NOMO-1 treated with dmso at 0.1 percent for 144 hours (cell line): ENCODE measurements around the gene IKZF4.

Source experiments
- DNase-seq: peaks from one replicate; lab custom pipeline; 2025; ENCODE audit not compliant: unreplicated experiment; lab: John Stamatoyannopoulos, UW

The IKZF4 gene

GRCh38 chr12:56081393-56082347 is 60.8 kb downstream of the IKZF4 start:
- no peak for DNase-seq

- no peak for DNase-seq
These were observed 61.5 kb downstream of the IKZF4 start for GRCh38 chr12:56082382-56082781.

GRCh38 chr12:56082967-56083366 is 62.1 kb downstream of the IKZF4 start:
- no peak for DNase-seq

DNA sequence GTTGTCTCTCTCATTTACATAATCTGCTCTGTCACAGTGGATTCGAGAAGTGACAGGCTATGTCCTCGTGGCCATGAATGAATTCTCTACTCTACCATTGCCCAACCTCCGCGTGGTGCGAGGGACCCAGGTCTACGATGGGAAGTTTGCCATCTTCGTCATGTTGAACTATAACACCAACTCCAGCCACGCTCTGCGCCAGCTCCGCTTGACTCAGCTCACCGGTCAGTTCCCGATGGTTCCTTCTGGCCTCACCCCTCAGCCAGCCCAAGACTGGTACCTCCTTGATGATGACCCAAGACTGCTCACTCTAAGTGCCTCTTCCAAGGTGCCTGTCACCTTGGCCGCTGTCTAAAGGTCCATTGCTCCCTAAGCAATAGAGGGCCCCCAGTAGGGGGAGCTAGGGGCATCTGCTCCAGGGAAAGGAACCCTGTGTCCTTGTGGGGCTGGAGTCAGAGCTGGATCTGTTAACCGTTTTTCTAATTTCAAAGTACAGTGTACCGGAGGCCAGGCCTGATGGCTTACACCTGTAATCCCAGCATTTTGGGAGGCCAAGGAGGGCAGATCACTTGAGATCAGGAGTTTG is 64.2 kb downstream of the IKZF4 start:
- DNase-seq = no peak

GRCh38 chr12:56086096-56086495 is 65.3 kb downstream of the IKZF4 start:
- DNase-seq = no peak

DNA sequence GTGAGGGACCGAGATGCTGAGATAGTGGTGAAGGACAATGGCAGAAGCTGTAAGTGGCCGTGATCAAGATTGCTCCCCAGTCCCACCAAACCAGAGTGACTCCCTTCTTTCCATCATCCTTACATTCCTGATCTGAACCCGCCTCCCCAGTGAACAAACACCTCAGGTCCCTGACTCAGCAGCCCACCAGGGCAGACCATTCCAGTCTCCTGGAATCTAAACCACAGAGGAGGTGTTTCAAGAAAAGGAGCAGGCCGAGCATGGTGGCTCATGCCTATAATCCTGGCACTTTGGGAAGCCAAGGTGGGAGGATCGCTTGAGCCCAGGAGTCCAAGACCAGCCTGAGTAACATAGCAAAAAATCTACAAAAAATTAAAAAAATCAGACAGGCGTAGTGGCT is 65.8 kb downstream of the IKZF4 start:
- DNase-seq = no peak

- no peak for DNase-seq
These were observed 66.4 kb downstream of the IKZF4 start for GRCh38 chr12:56087220-56087619.
